ENCODE results near the gene SLIT3. TPM values are rescaled to one million over a fixed set of nuclear protein-coding genes. Genes with fewer than 3 reads are reported as not detected.

SLIT3 gene
- total RNA-seq, 4 donors from 2014 or later: 0.72 to 37.4 (median 5.3) TPM

DNA sequence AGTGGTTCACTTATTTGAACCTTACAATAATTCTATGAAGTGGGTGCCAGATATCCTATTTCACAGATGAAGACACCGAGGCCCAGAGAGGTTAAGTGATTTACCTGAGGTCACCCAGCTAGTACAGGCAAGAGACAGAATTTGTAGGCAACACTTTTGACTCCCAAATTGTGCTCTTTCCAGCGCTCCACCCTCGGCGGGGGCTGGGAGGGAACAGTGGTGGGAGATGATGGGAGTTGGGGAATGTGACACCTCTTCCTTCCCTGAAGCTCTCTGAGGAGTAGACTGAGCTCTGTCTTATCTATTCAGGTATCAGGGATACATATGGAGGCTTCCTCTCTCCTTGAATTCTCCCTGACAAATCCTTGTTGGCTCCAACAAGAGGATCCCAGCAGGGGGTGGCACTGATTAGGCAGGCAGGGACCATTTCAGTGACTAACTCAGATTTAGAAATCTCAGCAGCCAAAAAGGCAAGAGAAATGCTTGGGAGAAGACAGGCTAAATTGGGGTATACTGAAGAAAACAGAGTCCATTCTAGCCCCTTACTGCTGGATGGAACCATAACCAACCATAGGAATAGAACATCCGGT lies 626.0 kb downstream of the SLIT3 start:
- no peaks in the 10 kb centered on the region for H3K27me3 ChIP-seq
- WGBS, 2 donors: 72 to 95% methylated on average over 5 of the region's 5 CpGs
- no peak for DNase-seq
- intact Hi-C loops (cut with DNase I): no loop called here
- H3K27ac ChIP-seq: no peak overlapping the region
- peaks cover 0 to 5% (median 0%) of the 10 kb centered on the region in 3 donors for H3K4me1 ChIP-seq
- no peaks in the 10 kb centered on the region for H3K36me3 ChIP-seq
- no peaks in the 10 kb centered on the region for H3K9me3 ChIP-seq
- TF ChIP-seq, protein P1, sequence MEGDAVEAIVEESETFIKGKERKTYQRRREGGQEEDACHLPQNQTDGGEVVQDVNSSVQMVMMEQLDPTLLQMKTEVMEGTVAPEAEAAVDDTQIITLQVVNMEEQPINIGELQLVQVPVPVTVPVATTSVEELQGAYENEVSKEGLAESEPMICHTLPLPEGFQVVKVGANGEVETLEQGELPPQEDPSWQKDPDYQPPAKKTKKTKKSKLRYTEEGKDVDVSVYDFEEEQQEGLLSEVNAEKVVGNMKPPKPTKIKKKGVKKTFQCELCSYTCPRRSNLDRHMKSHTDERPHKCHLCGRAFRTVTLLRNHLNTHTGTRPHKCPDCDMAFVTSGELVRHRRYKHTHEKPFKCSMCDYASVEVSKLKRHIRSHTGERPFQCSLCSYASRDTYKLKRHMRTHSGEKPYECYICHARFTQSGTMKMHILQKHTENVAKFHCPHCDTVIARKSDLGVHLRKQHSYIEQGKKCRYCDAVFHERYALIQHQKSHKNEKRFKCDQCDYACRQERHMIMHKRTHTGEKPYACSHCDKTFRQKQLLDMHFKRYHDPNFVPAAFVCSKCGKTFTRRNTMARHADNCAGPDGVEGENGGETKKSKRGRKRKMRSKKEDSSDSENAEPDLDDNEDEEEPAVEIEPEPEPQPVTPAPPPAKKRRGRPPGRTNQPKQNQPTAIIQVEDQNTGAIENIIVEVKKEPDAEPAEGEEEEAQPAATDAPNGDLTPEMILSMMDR (IDR thresholded peaks at IDR 0.05): no peak
- TF ChIP-seq POLR2A (IDR thresholded peaks at IDR 0.05): no peak
- no peak overlapping the region for H3K4me3 ChIP-seq

GRCh38 chr5:168672888-168673287 lies 628.1 kb downstream of the SLIT3 start:
- Histone ChIP-seq H3K27ac (no peak overlapping the region), H3K9me3 (no peaks in the 10 kb centered on the region), H3K36me3 (peaks cover 0 to 18% (median 0%) of the 10 kb centered on the region in 3 donors), H3K27me3 (no peaks in the 10 kb centered on the region), H3K4me1 (no peaks in the 10 kb centered on the region), H3K4me3 (no peak overlapping the region)
- 74 to 83% methylated on average over 4 of the region's 4 CpGs for WGBS, 2 donors
- intact Hi-C loops (cut with DNase I): no loop called here
- no peak for DNase-seq
- TF ChIP-seq, protein P1 (IDR thresholded peaks at IDR 0.05): no peak
- no peak for TF ChIP-seq POLR2A (IDR thresholded peaks at IDR 0.05)

DNA sequence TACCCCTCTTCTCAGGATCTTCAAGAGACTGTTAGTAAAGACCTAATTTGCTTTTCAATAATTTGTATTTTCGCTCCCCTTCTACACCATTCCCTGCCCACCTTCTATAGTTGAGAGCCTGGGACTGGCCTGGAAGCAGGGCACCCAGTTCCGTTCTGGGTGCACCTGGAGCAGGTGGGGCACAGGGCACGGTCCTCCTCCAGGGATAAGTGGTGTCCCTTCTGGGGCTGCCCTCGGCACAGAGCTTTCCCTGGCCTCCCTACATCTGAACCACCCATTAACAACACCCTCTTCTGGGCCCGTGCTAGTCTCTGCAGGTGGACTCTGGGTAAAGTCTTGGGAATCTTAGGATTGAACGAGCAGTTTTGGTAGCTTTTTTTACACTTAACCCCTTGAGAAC lies 628.9 kb downstream of the SLIT3 start:
- Histone ChIP-seq H3K9me3 (no peaks in the 10 kb centered on the region), H3K4me1 (no peaks in the 10 kb centered on the region), H3K4me3 (no peak overlapping the region), H3K27me3 (no peaks in the 10 kb centered on the region), H3K27ac (no peak overlapping the region), H3K36me3 (peaks cover 0 to 19% (median 0%) of the 10 kb centered on the region in 3 donors)
- intact Hi-C loops (cut with DNase I): no loop called here
- no peak for DNase-seq
- 69 to 90% methylated on average over 6 of the region's 6 CpGs for WGBS, 2 donors
- no peak for TF ChIP-seq POLR2A (IDR thresholded peaks at IDR 0.05)
- TF ChIP-seq, protein P1 (IDR thresholded peaks at IDR 0.05): no peak

- no peaks in the 10 kb centered on the region for H3K4me1 ChIP-seq
- DNase-seq: no peak
- intact Hi-C loops (cut with DNase I): no loop called here
- 83% methylated on average over 2 of the region's 22 CpGs; no CpG with 5 or more reads in 1 of the 2 donors for WGBS, 2 donors
- H3K27me3 ChIP-seq: no peaks in the 10 kb centered on the region
- H3K36me3 ChIP-seq: peaks cover 0 to 26% (median 0%) of the 10 kb centered on the region in 3 donors
- H3K9me3 ChIP-seq: no peaks in the 10 kb centered on the region
- no peak overlapping the region for H3K4me3 ChIP-seq
- no peak overlapping the region for H3K27ac ChIP-seq
- TF ChIP-seq, protein P1 (IDR thresholded peaks at IDR 0.05): no peak
- TF ChIP-seq POLR2A (IDR thresholded peaks at IDR 0.05): no peak
These were observed 629.9 kb downstream of the SLIT3 start for GRCh38 chr5:168670881-168671575.

- no peaks in the 10 kb centered on the region for H3K27me3 ChIP-seq
- H3K36me3 ChIP-seq: peaks cover 0 to 27% (median 0%) of the 10 kb centered on the region in 3 donors
- TF ChIP-seq, protein P1 (IDR thresholded peaks at IDR 0.05): no peak
- no peak for TF ChIP-seq POLR2A (IDR thresholded peaks at IDR 0.05)
- H3K4me1 ChIP-seq: no peaks in the 10 kb centered on the region
- no peak overlapping the region for H3K4me3 ChIP-seq
- no peaks in the 10 kb centered on the region for H3K9me3 ChIP-seq
- no peak for DNase-seq
- intact Hi-C loops (cut with DNase I): no loop called here
- no peak overlapping the region for H3K27ac ChIP-seq
- 94% methylated on average over 5 of the region's 6 CpGs for WGBS, 2 donors
These were observed 631.1 kb downstream of the SLIT3 start for GRCh38 chr5:168669668-168670378.
